ENCODE data around the gene SLC6A18.

DNA sequence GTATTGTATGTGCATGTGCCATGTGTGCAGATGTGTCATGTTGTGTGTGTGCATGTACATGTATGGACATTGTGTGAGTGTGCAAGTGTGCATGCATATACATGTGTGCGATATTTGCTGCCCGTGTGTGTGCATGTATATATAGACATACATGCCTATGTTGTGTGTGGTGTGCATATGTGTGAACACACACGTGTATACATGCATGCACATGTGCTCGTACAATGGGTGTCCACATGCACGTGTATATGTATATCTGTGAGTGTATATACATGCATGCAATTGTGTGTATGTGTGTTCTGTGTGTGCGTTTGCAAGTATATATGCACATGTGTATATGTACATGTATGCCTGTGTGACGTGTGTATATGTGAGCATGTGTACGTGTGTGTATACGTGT is 3.0 kb upstream of the SLC6A18 start:
- TF ChIP-seq FOXA1 (IDR thresholded peaks at IDR 0.05) (no peak), FOXK2 (IDR thresholded peaks at IDR 0.05) (no peak), SP1 (IDR thresholded peaks at IDR 0.05) (no peak), FOXM1 (IDR thresholded peaks at IDR 0.05; ENCODE audit: borderline replicate concordance) (no peak), BHLHE40 (IDR thresholded peaks at IDR 0.05; ENCODE audit: borderline replicate concordance) (no peak)
- TF ChIP-seq, protein P1, sequence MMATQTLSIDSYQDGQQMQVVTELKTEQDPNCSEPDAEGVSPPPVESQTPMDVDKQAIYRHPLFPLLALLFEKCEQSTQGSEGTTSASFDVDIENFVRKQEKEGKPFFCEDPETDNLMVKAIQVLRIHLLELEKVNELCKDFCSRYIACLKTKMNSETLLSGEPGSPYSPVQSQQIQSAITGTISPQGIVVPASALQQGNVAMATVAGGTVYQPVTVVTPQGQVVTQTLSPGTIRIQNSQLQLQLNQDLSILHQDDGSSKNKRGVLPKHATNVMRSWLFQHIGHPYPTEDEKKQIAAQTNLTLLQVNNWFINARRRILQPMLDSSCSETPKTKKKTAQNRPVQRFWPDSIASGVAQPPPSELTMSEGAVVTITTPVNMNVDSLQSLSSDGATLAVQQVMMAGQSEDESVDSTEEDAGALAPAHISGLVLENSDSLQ (IDR thresholded peaks at IDR 0.05), result no peak
